Effector memory CD8-positive, alpha-beta T cell (primary cell): Measurements from ENCODE around the gene MARCHF4.

ENCODE experiments used
- ATAC-seq: fragments of 150-1000 bp; cut with Tn5 transposase; replicated peaks from 2 replicates; pipeline ENCODE4 v1.10.0; 2021; ENCODE audit warnings: mild to moderate bottlenecking, moderate library complexity
- DNase-seq, 3 experiments: peaks; one replicate each; pipeline ENCODE4 v3.0.0; 2021
- H3K27ac Mint-ChIP-seq, 2 donors: one replicate each; pipeline ENCODE4 v1.8.0; 2022; ENCODE audit warnings: mild to moderate bottlenecking in 2 of 2, mixed read lengths in 2 of 2, moderate library complexity in 2 of 2
- H3K27me3 Mint-ChIP-seq, 2 donors: one replicate each; pipeline ENCODE4 v1.8.0; 2022; ENCODE audit warnings: mixed read lengths in 2 of 2
- H3K36me3 Mint-ChIP-seq: one replicate; pipeline ENCODE4 v1.8.0; 2022; ENCODE audit warnings: mild to moderate bottlenecking, moderate library complexity, mixed read lengths; ENCODE audit not compliant: insufficient read depth
- H3K4me1 Mint-ChIP-seq, 2 donors: one replicate each; pipeline ENCODE4 v1.8.0; 2022; ENCODE audit warnings: low read depth in 2 of 2, mixed read lengths in 2 of 2
- H3K4me3 Mint-ChIP-seq, 2 donors: one replicate each; pipeline ENCODE4 v1.8.0; 2022; ENCODE audit warnings: mild to moderate bottlenecking in 2 of 2, mixed read lengths in 2 of 2, moderate library complexity in 2 of 2
- H3K9me3 Mint-ChIP-seq, 2 donors: one replicate each; pipeline ENCODE4 v1.8.0; 2022; ENCODE audit warnings: mixed read lengths in 2 of 2

The MARCHF4 gene

GRCh38 chr2:216335252-216335651, 37.0 kb downstream of the MARCHF4 start:
- Mint-ChIP-seq H3K27me3 (no peaks in the 10 kb centered on the region), H3K4me1 (no peaks in the 10 kb centered on the region), H3K9me3 (peaks cover 0 to 2% of the 10 kb centered on the region in 2 donors), H3K27ac (no peak overlapping the region), H3K36me3 (peaks cover under 1% of the 10 kb centered on the region), H3K4me3 (no peak overlapping the region)
- ATAC-seq, result no peak
- no peak for DNase-seq

DNA sequence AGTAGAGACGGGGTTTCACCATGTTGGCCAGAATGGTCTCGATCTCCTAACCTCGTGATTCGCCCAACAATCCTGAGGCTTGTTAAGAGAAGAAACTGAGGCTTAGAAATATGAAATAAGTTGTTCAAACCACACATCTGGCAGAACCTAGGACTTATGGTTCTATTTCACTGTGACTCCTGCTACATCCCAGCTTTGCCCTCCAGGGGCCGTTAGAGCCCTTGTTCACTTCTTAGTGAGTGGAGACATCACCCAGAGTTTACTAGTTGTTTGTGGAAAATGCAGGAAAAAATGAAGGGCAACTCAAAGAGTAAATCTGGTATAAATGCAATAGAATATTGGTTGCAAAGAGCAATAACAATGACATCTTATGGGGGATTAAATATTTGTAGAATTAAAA, 43.9 kb downstream of the MARCHF4 start:
- Mint-ChIP-seq H3K9me3 (no peaks in the 10 kb centered on the region), H3K4me1 (peaks cover 0 to 5% of the 10 kb centered on the region in 2 donors), H3K4me3 (no peak overlapping the region), H3K27ac (no peak overlapping the region), H3K36me3 (no peaks in the 10 kb centered on the region), H3K27me3 (peaks cover 4 to 5% of the 10 kb centered on the region in 2 donors)
- no peak for DNase-seq
- peak; percentile 50 for ATAC-seq

DNA sequence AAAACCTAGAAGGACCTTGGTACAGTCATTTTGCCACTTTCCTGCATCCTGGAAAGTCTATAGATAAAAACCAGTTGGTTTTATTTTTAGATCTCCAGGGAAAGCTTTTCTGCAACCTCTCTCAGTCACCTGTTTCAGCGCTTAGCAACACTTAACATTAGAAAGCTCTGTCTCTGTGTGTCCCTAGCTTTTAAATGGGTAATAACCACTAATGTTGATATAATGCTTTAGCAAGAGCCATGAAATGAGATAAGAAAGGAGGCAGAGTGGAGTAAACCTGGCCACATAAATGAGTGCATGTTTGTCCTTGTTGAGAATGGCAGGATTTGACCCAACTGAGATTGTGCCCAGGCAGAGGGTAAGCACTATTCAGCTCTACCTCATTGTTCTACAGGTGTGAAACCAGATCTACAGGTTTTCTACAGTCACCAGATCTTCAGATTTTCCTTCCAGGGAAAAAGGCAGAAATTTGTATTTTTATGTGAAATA, 44.8 kb downstream of the MARCHF4 start:
- Mint-ChIP-seq H3K27ac (no peak overlapping the region), H3K36me3 (no peaks in the 10 kb centered on the region), H3K4me1 (peaks cover 0 to 5% of the 10 kb centered on the region in 2 donors), H3K27me3 (peaks cover 7 to 8% of the 10 kb centered on the region in 2 donors), H3K9me3 (no peaks in the 10 kb centered on the region), H3K4me3 (no peak overlapping the region)
- no peak for ATAC-seq
- DNase-seq, result no peak
